ENCODE results near the gene DRICH1.

- no peak for TF ChIP-seq CTCF (IDR thresholded peaks at IDR 0.05)
- TF ChIP-seq POLR2A (IDR thresholded peaks at IDR 0.05), result no peak
- no peak for TF ChIP-seq EP300 (IDR thresholded peaks at IDR 0.05)
- no peak for TF ChIP-seq POLR2AphosphoS5 (IDR thresholded peaks at IDR 0.05)
Measured at GRCh38 chr22:23569716-23570115, 62.4 kb downstream of the DRICH1 start.

Data from gastroesophageal sphincter (tissue), 3 donors.